ENCODE measurements around the gene EEPD1.
A peak's percentile ranks its signal among the peaks of the same experiment; 100 is the strongest.

Gene EEPD1

GRCh38 chr7:36185756-36186155 is 32.7 kb downstream of the EEPD1 start:
- TF ChIP-seq CTCF (conservative IDR thresholded peaks at IDR 0.05; ENCODE audit: low read length), result no peak
- H3K4me3 ChIP-seq (ENCODE audit: low read length), result no peak overlapping the region
- no peak for DNase-seq (ENCODE audit: low read depth)

GRCh38 chr7:36186359-36187121 is 33.5 kb downstream of the EEPD1 start:
- H3K4me3 ChIP-seq (ENCODE audit: low read length), result no peak overlapping the region
- no peak for DNase-seq (ENCODE audit: low read depth)
- TF ChIP-seq CTCF (conservative IDR thresholded peaks at IDR 0.05; ENCODE audit: low read length), result no peak

GRCh38 chr7:36188266-36188665 is 35.2 kb downstream of the EEPD1 start:
- no peak for DNase-seq (ENCODE audit: low read depth)
- no peak overlapping the region for H3K4me3 ChIP-seq (ENCODE audit: low read length)
- no peak for TF ChIP-seq CTCF (conservative IDR thresholded peaks at IDR 0.05; ENCODE audit: low read length)

- no peak for TF ChIP-seq CTCF (conservative IDR thresholded peaks at IDR 0.05; ENCODE audit: low read length)
- no peak overlapping the region for H3K4me3 ChIP-seq (ENCODE audit: low read length)
- DNase-seq (ENCODE audit: low read depth), result no peak
These were observed 35.9 kb downstream of the EEPD1 start for GRCh38 chr7:36188906-36189305.

GRCh38 chr7:36190447-36191291 is 37.6 kb downstream of the EEPD1 start:
- TF ChIP-seq CTCF (conservative IDR thresholded peaks at IDR 0.05; ENCODE audit: low read length), result no peak
- DNase-seq (ENCODE audit: low read depth), result no peak
- H3K4me3 ChIP-seq (ENCODE audit: low read length), result no peak overlapping the region

GRCh38 chr7:36191292-36191920 is 38.4 kb downstream of the EEPD1 start:
- peak overlapping the region; percentile 39 for H3K4me3 ChIP-seq (ENCODE audit: low read length)
- TF ChIP-seq CTCF (conservative IDR thresholded peaks at IDR 0.05; ENCODE audit: low read length), result no peak
- peak; percentile 60 for DNase-seq (ENCODE audit: low read depth)

All from AG10803 (cell line).